GM12864 (cell line): ENCODE data around the gene GREM2.

Experiments
- DNase-seq: peaks from one replicate; pipeline ENCODE4 v3.0.0-alpha.2; 2011; ENCODE audit warnings: low read depth
- H3K4me3 ChIP-seq: 2 replicates; pipeline ENCODE4 v1.5.1; 2011; ENCODE audit warnings: mild to moderate bottlenecking, low read depth, low read length, control low read depth
- TF ChIP-seq, protein P1 (sequence below): IDR thresholded peaks from 2 replicates; pipeline ENCODE4 v1.5.1; 2011; ENCODE audit warnings: low read depth, mild to moderate bottlenecking, moderate library complexity, low read length, control low read depth, inconsistent platforms; ENCODE audit errors: missing control alignments

GREM2 gene

DNA sequence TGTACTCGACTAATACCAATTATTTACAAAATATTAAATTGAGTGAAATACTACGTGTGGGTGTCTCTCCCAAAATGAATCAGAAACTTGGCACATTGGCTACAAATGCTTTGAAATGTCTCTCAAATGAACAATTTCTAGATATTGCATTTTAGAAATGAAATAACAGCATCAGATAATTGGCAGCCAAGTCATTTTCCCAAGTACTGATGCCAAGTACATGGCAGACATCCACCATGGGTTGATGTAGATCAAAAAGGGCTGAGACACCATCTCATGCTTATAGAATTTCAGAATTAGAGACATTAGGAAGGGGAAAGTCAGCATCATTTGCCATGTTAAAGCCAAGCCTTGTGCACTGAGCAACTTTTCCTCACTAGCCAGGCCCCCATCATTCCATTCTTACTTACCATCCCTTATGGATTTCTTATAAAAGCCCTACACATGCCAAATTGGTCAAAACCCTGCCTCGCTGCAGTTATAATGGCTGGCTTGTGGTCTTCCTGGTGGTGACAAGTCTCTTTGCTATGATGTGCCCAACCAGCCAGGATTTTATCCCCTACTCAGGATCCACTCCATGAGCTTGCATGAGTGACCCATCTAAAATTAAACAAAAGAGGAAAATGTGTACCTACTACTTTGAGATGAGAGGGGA is 73.1 kb downstream of the GREM2 start:
- TF ChIP-seq, protein P1, sequence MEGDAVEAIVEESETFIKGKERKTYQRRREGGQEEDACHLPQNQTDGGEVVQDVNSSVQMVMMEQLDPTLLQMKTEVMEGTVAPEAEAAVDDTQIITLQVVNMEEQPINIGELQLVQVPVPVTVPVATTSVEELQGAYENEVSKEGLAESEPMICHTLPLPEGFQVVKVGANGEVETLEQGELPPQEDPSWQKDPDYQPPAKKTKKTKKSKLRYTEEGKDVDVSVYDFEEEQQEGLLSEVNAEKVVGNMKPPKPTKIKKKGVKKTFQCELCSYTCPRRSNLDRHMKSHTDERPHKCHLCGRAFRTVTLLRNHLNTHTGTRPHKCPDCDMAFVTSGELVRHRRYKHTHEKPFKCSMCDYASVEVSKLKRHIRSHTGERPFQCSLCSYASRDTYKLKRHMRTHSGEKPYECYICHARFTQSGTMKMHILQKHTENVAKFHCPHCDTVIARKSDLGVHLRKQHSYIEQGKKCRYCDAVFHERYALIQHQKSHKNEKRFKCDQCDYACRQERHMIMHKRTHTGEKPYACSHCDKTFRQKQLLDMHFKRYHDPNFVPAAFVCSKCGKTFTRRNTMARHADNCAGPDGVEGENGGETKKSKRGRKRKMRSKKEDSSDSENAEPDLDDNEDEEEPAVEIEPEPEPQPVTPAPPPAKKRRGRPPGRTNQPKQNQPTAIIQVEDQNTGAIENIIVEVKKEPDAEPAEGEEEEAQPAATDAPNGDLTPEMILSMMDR = no peak
- H3K4me3 ChIP-seq = no peak overlapping the region
- DNase-seq = no peak

DNA sequence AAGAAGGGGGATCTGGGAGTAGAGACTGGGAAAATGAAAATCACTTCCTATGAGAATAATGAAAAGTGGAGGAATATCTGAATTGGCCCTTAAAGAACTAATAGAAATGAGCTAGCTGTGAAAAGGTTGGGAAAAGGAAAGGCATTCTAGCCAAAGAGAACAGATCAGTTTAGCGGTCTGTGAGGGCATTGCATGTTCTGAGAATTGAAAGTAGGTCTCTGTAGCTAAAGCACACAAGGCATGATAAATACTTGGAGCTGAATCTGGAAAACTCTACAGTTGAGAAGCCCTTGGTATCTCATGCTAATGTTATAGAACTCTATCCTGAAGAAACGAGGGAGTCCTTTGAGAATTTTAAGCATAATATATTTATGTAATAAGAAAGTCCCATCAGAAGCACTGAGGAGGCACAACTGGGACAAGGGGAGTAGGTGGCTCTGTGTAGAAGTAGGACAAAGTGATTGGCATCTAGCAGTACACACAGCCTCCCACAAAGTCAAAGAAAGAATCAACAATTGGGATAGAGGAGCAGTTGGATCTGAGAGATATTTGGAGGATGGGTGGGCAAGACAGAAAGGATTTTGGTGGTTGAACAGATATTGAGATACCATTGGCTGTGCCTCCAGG is 78.7 kb downstream of the GREM2 start:
- no peak for DNase-seq
- H3K4me3 ChIP-seq = no peak overlapping the region
- TF ChIP-seq, protein P1 = no peak

DNA sequence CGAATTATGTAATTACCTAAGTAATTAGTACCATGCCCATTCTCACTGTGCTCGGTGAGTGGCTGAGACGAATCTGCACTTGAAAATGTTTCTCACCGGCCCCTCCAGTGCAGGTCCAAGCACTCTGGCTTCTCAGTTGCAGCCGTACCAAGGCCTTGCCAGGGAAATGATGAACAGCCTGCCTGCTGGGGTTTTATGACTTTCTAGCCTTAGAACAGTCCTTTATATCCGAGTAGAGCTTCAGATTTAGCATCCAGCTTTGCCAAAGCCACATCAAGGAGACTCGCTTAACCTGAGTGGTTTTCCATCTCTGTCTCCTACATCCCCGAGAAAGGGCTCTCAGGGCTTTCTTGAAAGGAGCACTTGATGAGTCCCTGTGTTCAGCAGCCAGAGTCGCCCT is 83.4 kb downstream of the GREM2 start:
- H3K4me3 ChIP-seq = no peak overlapping the region
- TF ChIP-seq, protein P1 = no peak
- DNase-seq = no peak

DNA sequence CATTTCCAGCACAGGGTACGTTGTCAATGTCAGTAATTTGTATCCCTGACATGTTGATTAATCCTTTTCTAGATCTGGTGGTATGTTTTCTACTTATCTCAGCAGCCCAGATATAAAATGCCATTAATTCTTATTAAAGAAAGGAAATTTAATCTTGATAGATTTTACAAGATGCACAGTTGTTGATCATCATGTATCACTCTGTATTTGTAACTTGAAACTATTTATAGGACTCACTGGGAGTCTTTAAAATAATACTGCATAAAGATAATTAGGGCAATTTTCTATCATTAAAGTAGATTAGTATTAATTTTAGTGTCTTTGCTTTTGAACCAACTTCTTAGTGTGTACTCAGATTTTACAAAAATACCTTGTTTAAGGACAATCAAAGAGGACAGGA is 84.9 kb downstream of the GREM2 start:
- DNase-seq = no peak
- TF ChIP-seq, protein P1 = no peak
- no peak overlapping the region for H3K4me3 ChIP-seq

DNA sequence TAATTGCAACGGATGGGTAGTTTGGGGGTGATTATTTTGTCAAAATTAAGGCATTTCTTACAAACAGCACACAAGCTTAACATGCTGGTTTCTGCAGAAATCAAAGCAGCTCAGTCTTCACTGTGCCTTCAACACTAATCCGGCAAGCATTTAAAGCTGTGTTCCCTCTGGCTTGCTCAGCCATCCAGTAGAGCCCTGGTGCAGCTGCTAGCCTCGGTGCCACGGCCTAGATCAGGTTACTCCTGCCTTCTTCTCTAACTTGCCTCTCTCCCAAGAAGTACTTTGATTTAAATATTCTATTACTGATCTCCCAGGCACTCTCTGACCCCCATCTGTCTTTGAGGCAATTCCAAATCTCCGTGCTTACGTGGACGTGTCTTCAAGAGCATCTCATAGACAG is 85.6 kb downstream of the GREM2 start:
- no peak overlapping the region for H3K4me3 ChIP-seq
- DNase-seq = no peak
- TF ChIP-seq, protein P1 = no peak

DNA sequence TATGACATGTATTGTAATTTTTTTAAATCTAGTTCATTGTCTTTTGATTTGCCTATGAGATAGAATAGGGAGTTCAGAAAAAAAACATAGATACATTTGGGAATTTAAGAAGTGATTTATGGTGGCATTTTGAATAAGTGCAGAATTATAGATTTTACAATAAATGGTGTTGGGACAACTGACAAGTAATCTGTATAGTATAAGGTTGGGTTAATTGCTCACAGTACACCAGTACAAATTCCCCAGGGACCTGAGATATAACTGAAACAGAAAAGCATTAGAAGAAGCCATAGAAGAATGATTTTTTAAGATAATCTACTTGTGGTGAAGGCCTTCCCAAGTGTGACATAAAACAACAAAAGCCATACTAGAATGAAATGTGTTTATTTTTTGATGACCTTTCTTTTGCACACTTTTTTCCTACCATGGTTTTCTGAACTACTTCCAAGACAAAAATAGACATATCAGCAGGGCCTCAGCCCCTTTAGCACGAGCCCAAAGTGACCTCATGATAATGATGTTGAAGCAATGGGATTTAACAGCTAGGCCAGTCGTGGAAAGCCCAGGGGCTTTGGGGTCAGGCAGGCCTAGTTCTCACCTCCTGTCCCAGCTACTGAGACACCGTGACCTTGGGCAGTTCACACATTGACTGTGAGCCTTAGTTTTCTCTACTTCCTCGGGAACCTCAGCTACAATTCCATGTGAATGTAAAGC is 87.4 kb downstream of the GREM2 start:
- TF ChIP-seq, protein P1 = no peak
- no peak overlapping the region for H3K4me3 ChIP-seq
- no peak for DNase-seq
